Measurements from ENCODE around the gene MEIS2.
A peak's percentile ranks its signal among the peaks of the same experiment; 100 is the strongest.

MEIS2 gene

GRCh38 chr15:36965570-36966342 is 134.6 kb downstream of the MEIS2 start:
- no peak for DNase-seq (ENCODE audit: low read depth, low spot score)

GRCh38 chr15:36964626-36965025 is 135.7 kb downstream of the MEIS2 start:
- no peak for DNase-seq (ENCODE audit: low read depth, low spot score)

- no peak for DNase-seq (ENCODE audit: low read depth, low spot score)
These were observed 138.4 kb downstream of the MEIS2 start for GRCh38 chr15:36961956-36962355.

GRCh38 chr15:36960947-36961227 is 139.5 kb downstream of the MEIS2 start:
- DNase-seq (ENCODE audit: low read depth, low spot score) = no peak

GRCh38 chr15:36960179-36960946 is 140.0 kb downstream of the MEIS2 start:
- DNase-seq (ENCODE audit: low read depth, low spot score) = no peak

- no peak for DNase-seq (ENCODE audit: low read depth, low spot score)
These were observed 140.6 kb downstream of the MEIS2 start for GRCh38 chr15:36959746-36960145.

- no peak for DNase-seq (ENCODE audit: low read depth, low spot score)
These were observed 141.7 kb downstream of the MEIS2 start for GRCh38 chr15:36958606-36959005.

GRCh38 chr15:36954486-36954885 is 145.9 kb downstream of the MEIS2 start:
- DNase-seq (ENCODE audit: low read depth, low spot score) = no peak

GRCh38 chr15:36953346-36953745 is 147.0 kb downstream of the MEIS2 start:
- no peak for DNase-seq (ENCODE audit: low read depth, low spot score)

GRCh38 chr15:36951731-36952247 is 148.6 kb downstream of the MEIS2 start:
- DNase-seq (ENCODE audit: low read depth, low spot score) = peak; percentile 19

- no peak for DNase-seq (ENCODE audit: low read depth, low spot score)
These were observed 150.0 kb downstream of the MEIS2 start for GRCh38 chr15:36950371-36950770.

- DNase-seq (ENCODE audit: low read depth, low spot score) = no peak
These were observed 151.4 kb downstream of the MEIS2 start for GRCh38 chr15:36948982-36949381.

- DNase-seq (ENCODE audit: low read depth, low spot score) = no peak
These were observed 153.2 kb downstream of the MEIS2 start for GRCh38 chr15:36947035-36947719.

GRCh38 chr15:36944442-36944841 is 155.9 kb downstream of the MEIS2 start:
- no peak for DNase-seq (ENCODE audit: low read depth, low spot score)

GRCh38 chr15:36943508-36944361 is 156.6 kb downstream of the MEIS2 start:
- DNase-seq (ENCODE audit: low read depth, low spot score) = no peak

- DNase-seq (ENCODE audit: low read depth, low spot score) = no peak
These were observed 158.0 kb downstream of the MEIS2 start for GRCh38 chr15:36942248-36942827.

- no peak for DNase-seq (ENCODE audit: low read depth, low spot score)
These were observed 158.6 kb downstream of the MEIS2 start for GRCh38 chr15:36941798-36942197.

- DNase-seq (ENCODE audit: low read depth, low spot score) = no peak
These were observed 159.6 kb downstream of the MEIS2 start for GRCh38 chr15:36940636-36941260.

- DNase-seq (ENCODE audit: low read depth, low spot score) = no peak
These were observed 160.1 kb downstream of the MEIS2 start for GRCh38 chr15:36940219-36940618.

GRCh38 chr15:36938764-36939163 is 161.6 kb downstream of the MEIS2 start:
- DNase-seq (ENCODE audit: low read depth, low spot score) = no peak

GRCh38 chr15:36938131-36938530 is 162.2 kb downstream of the MEIS2 start:
- no peak for DNase-seq (ENCODE audit: low read depth, low spot score)

All from ELF-1 (cell line).